ENCODE results near the gene CFAP57. TPM values are rescaled to one million over a fixed set of nuclear protein-coding genes. Genes with fewer than 3 reads are reported as not detected.

The CFAP57 gene
- total and polyA plus RNA-seq, 9 of the 15 experiments (the other 6 are each of a cell fraction or from before 2014, with no cell fraction given), result 0.04 to 0.22 (median 0.07) TPM; not detected in 3

GRCh38 chr1:43171876-43172526, at the start of gene CFAP57, which contains the start of gene EBNA1BP2 (continued):
- TF ChIP-seq ZBTB9 (CRISPR knock-in tag; IDR thresholded peaks at IDR 0.05) (0 out of 2 replicates have a peak, but pooled peaks have one; percentile 41), ZNF561 (CRISPR knock-in tag; conservative IDR thresholded peaks at IDR 0.05) (no peak), ZFP36 (IDR thresholded peaks at IDR 0.05; ENCODE audit: low read depth, low read length, partially characterized antibody) (no peak), FOXA3 (CRISPR knock-in tag; conservative IDR thresholded peaks at IDR 0.05 in 1 of 2, IDR thresholded peaks at IDR 0.05 in 1 of 2) (no peak), SREBF2 (CRISPR knock-in tag; IDR thresholded peaks at IDR 0.05) (no peak), ZNF174 (CRISPR knock-in tag; IDR thresholded peaks at IDR 0.05) (no peak), NRF1 (conservative IDR thresholded peaks at IDR 0.05 in 1 of 2, IDR thresholded peaks at IDR 0.05 in 1 of 2) (0 out of 4 replicates have a peak, but pooled peaks of 1 of the 2 experiments have one; percentile 22), SETDB1 (IDR thresholded peaks at IDR 0.05; ENCODE audit: low read length) (peak; percentile 41), ZNF583 (CRISPR knock-in tag; IDR thresholded peaks at IDR 0.05) (no peak), ZMIZ1 (IDR thresholded peaks at IDR 0.05; ENCODE audit: low read depth in 2 of 2, low read length in 2 of 2) (no peak; a peak in 1 of 4 replicates), XRCC4 (IDR thresholded peaks at IDR 0.05; ENCODE audit: extremely low read depth, insufficient read depth, insufficient read length) (no peak), ZFP1 (CRISPR knock-in tag; IDR thresholded peaks at IDR 0.05) (no peak), ZNF77 (CRISPR knock-in tag; IDR thresholded peaks at IDR 0.05) (no peak), KLF6 (CRISPR knock-in tag; IDR thresholded peaks at IDR 0.05; ENCODE audit: borderline replicate concordance) (no peak), HDAC3 (IDR thresholded peaks at IDR 0.05; ENCODE audit: borderline replicate concordance, partially characterized antibody) (no peak), SMARCA5 (IDR thresholded peaks at IDR 0.05) (no peak), ZNF644 (tag; IDR thresholded peaks at IDR 0.05; ENCODE audit: low read depth) (no peak), ATF3 (IDR thresholded peaks at IDR 0.05) (no peak), ATF3 (CRISPR knock-in tag; conservative IDR thresholded peaks at IDR 0.05) (no peak), SMAD4 (CRISPR knock-in tag; conservative IDR thresholded peaks at IDR 0.05) (no peak), NR3C1 (CRISPR knock-in tag; IDR thresholded peaks at IDR 0.05) (no peak), ZNF589 (CRISPR knock-in tag; IDR thresholded peaks at IDR 0.05; ENCODE audit: low read depth) (peak; percentile 19; the same call in 1 of the 2 replicates), ZNF384 (IDR thresholded peaks at IDR 0.05; ENCODE audit: low read depth, low read length) (no peak), FOXM1 (IDR thresholded peaks at IDR 0.05; ENCODE audit: low read depth) (no peak), FOXM1 (CRISPR knock-in tag; IDR thresholded peaks at IDR 0.05; ENCODE audit: low read depth) (no peak)

Data from K562 (cell line).